NT2/D1 (cell line): ENCODE measurements around the gene ANO7.

Experiments
- SUZ12 ChIP-seq: IDR thresholded peaks from 2 replicates; pipeline ENCODE4 v1.6.1; 2011; ENCODE audit not compliant: insufficient read length, insufficient read depth; ENCODE audit errors: extremely low read depth
- ZNF274 ChIP-seq: IDR thresholded peaks from 2 replicates; pipeline ENCODE4 v1.6.1; 2011; ENCODE audit warnings: mild to moderate bottlenecking, low read depth, low read length

DNA sequence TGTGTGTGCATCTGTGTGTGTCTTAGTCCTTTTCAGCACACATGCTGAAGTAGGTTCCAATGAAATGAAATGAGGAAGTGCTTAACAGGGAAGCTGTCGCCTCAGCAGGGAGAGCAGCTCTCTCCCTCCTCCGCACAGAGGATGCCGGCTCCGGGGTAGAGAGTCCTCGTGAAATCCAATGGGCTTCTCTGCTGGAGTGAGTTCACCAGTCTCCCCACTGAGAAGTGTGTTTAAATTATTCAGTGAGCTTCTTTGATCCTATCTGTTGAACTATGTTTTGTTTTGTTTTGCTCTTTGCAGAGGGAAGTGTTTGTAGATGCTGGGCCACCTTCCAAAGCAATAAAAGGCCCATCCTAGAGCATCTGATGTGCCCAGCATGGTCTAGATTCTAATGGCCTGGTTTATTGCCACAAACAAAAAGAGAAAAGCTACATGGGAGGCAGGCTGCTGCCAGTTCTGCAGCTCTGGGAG, 31.5 kb upstream of the ANO7 start:
- no peak for TF ChIP-seq ZNF274
- no peak for TF ChIP-seq SUZ12
